ENCODE data around the gene POMGNT1.

The POMGNT1 gene

DNA sequence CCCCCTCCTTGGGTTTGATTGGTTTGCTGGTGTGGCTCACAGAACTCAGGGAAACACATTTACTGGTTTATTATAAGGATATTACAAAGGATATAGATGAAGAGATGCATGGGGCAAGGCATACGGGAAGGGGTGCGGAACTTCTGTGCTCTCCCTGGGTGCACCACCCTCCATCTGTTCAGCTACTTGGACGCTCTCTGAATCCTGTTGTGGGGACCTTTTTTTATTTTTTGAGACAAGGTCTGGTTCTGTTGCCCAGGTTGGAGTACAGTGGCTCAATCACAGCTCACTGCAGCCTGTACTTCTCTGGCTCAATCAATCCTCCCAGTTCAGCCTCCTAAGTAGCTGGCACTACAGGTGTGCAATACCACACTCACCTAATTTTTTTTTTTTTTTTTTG is 12.3 kb upstream of the POMGNT1 start:
- no peak overlapping the region for H3K9ac ChIP-seq (ENCODE audit: low read length)
- no peaks in the 10 kb centered on the region for H3K4me1 ChIP-seq (ENCODE audit: low read length)
- TF ChIP-seq EZH2phosphoT487 (IDR thresholded peaks at IDR 0.05; ENCODE audit: low read length) (no peak), EZH2 (optimal IDR thresholded peaks at IDR 0.05; ENCODE audit: low read depth, low read length) (no peak)
- TF ChIP-seq, protein P1, sequence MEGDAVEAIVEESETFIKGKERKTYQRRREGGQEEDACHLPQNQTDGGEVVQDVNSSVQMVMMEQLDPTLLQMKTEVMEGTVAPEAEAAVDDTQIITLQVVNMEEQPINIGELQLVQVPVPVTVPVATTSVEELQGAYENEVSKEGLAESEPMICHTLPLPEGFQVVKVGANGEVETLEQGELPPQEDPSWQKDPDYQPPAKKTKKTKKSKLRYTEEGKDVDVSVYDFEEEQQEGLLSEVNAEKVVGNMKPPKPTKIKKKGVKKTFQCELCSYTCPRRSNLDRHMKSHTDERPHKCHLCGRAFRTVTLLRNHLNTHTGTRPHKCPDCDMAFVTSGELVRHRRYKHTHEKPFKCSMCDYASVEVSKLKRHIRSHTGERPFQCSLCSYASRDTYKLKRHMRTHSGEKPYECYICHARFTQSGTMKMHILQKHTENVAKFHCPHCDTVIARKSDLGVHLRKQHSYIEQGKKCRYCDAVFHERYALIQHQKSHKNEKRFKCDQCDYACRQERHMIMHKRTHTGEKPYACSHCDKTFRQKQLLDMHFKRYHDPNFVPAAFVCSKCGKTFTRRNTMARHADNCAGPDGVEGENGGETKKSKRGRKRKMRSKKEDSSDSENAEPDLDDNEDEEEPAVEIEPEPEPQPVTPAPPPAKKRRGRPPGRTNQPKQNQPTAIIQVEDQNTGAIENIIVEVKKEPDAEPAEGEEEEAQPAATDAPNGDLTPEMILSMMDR (IDR thresholded peaks at IDR 0.05; ENCODE audit: low read length) = no peak
- DNase-seq = no peak
- no peaks in the 10 kb centered on the region for H3K27me3 ChIP-seq (replicated peaks; ENCODE audit: insufficient read depth, low read length)
- H3K27ac ChIP-seq (ENCODE audit: low read length) = no peak overlapping the region
- H3K4me2 ChIP-seq (ENCODE audit: low read depth, low read length) = no peak overlapping the region
- H3K79me2 ChIP-seq (ENCODE audit: low read length) = no peaks in the 10 kb centered on the region
- H3K4me3 ChIP-seq (ENCODE audit: low read length) = no peak overlapping the region
- H2AFZ ChIP-seq (ENCODE audit: low read length) = no peak overlapping the region
- no peaks in the 10 kb centered on the region for H3K9me2 ChIP-seq (replicated peaks; ENCODE audit: insufficient read depth, low read length)
- H3F3A ChIP-seq (ENCODE audit: insufficient read depth, low read length) = no peaks in the 10 kb centered on the region
- H3K9me3 ChIP-seq (replicated peaks; ENCODE audit: insufficient read depth, low read length) = no peaks in the 10 kb centered on the region
- H4K20me1 ChIP-seq (ENCODE audit: insufficient read depth, low read length) = no peaks in the 10 kb centered on the region
- H3K36me3 ChIP-seq (replicated peaks; ENCODE audit: insufficient read depth, low read length) = no peaks in the 10 kb centered on the region

DNA sequence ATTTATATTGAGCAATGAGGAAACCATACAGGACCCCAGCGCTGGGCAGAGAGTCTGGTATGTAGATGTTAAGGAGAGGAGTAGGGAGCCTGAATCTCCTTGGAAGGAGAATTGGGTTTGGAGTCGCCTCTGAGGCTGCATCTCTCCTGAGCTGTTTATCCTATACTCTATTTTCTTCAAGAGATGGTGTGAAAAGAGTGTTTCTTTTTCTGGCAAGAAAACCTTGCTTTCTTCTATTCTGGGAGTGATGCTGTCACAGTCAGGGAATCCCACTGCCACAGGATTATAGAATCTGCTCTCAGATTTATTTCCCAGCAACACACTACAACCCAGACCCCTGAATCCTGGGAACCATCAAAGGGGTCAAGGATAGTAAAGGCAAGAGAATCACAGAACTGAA is 8.2 kb upstream of the POMGNT1 start:
- H3K27me3 ChIP-seq (replicated peaks; ENCODE audit: insufficient read depth, low read length) = no peaks in the 10 kb centered on the region
- no peaks in the 10 kb centered on the region for H3K36me3 ChIP-seq (replicated peaks; ENCODE audit: insufficient read depth, low read length)
- H3K4me3 ChIP-seq (ENCODE audit: low read length) = no peak overlapping the region
- no peak overlapping the region for H3K9ac ChIP-seq (ENCODE audit: low read length)
- H3K4me2 ChIP-seq (ENCODE audit: low read depth, low read length) = no peak overlapping the region
- H3K9me2 ChIP-seq (replicated peaks; ENCODE audit: insufficient read depth, low read length) = no peaks in the 10 kb centered on the region
- no peak overlapping the region for H3K27ac ChIP-seq (ENCODE audit: low read length)
- H3K79me2 ChIP-seq (ENCODE audit: low read length) = no peaks in the 10 kb centered on the region
- no peaks in the 10 kb centered on the region for H3K4me1 ChIP-seq (ENCODE audit: low read length)
- no peak for DNase-seq
- TF ChIP-seq EZH2 (optimal IDR thresholded peaks at IDR 0.05; ENCODE audit: low read depth, low read length) (no peak), EZH2phosphoT487 (IDR thresholded peaks at IDR 0.05; ENCODE audit: low read length) (no peak)
- TF ChIP-seq, protein P1 (IDR thresholded peaks at IDR 0.05; ENCODE audit: low read length) = no peak
- H2AFZ ChIP-seq (ENCODE audit: low read length) = no peak overlapping the region
- no peaks in the 10 kb centered on the region for H3F3A ChIP-seq (ENCODE audit: insufficient read depth, low read length)
- no peaks in the 10 kb centered on the region for H4K20me1 ChIP-seq (ENCODE audit: insufficient read depth, low read length)
- no peaks in the 10 kb centered on the region for H3K9me3 ChIP-seq (replicated peaks; ENCODE audit: insufficient read depth, low read length)

DNA sequence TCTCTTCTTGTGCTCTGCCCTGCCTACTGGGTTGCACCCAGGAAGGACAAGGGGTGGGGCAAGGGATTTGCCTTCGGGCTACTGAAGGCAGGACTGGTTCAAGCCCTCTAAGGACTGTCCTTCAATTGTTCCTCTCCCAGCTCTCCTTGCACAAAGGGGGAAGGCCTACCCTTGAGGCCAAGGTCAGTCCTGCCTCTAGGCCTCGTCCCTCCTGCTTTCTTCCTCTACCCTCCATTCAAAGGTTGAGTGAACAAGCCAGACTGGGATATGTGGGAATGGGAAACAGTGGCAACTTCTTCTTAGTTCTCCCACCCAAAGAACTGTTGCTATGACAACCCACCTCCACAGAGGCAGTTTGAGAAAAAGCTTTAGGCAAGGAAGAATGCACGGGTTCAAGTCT is 7.6 kb upstream of the POMGNT1 start:
- no peak overlapping the region for H3K27ac ChIP-seq (ENCODE audit: low read length)
- H3K27me3 ChIP-seq (replicated peaks; ENCODE audit: insufficient read depth, low read length) = no peaks in the 10 kb centered on the region
- no peaks in the 10 kb centered on the region for H3K36me3 ChIP-seq (replicated peaks; ENCODE audit: insufficient read depth, low read length)
- no peaks in the 10 kb centered on the region for H3K9me2 ChIP-seq (replicated peaks; ENCODE audit: insufficient read depth, low read length)
- H3K79me2 ChIP-seq (ENCODE audit: low read length) = no peaks in the 10 kb centered on the region
- no peak for TF ChIP-seq EZH2phosphoT487 (IDR thresholded peaks at IDR 0.05; ENCODE audit: low read length)
- TF ChIP-seq, protein P1 (IDR thresholded peaks at IDR 0.05; ENCODE audit: low read length) = no peak
- no peak for TF ChIP-seq EZH2 (optimal IDR thresholded peaks at IDR 0.05; ENCODE audit: low read depth, low read length)
- no peak for DNase-seq
- no peak overlapping the region for H3K9ac ChIP-seq (ENCODE audit: low read length)
- H3K9me3 ChIP-seq (replicated peaks; ENCODE audit: insufficient read depth, low read length) = no peaks in the 10 kb centered on the region
- no peak overlapping the region for H3K4me2 ChIP-seq (ENCODE audit: low read depth, low read length)
- no peak overlapping the region for H3K4me3 ChIP-seq (ENCODE audit: low read length)
- H4K20me1 ChIP-seq (ENCODE audit: insufficient read depth, low read length) = no peaks in the 10 kb centered on the region
- H3K4me1 ChIP-seq (ENCODE audit: low read length) = no peaks in the 10 kb centered on the region
- H3F3A ChIP-seq (ENCODE audit: insufficient read depth, low read length) = no peaks in the 10 kb centered on the region
- H2AFZ ChIP-seq (ENCODE audit: low read length) = no peak overlapping the region

All from MM.1S (cell line).